GM12878 (cell line): ENCODE data around the gene DYDC1. TPM values are rescaled to one million over a fixed set of nuclear protein-coding genes. Genes with fewer than 3 reads are reported as not detected.

ENCODE experiments used
- ATAC-seq: fragments of 200-7000 bp; cut with Tn5 transposase; 3 replicates; pipeline ENCODE4 v1.9.1; 2020; ENCODE audit warnings: mild to moderate bottlenecking, moderate library complexity
- BruUV-seq: library from RNA; stranded (reverse); fragments of 400-500 nt; replicated peaks from 2 replicates; lab custom pipeline; 2021; lab: Mats Ljungman, UMichigan
- CTCF ChIA-PET: fragments of 300-600 bp; sonication (Branson Sonifier 250); formaldehyde crosslinking; extraction: SDS; loops from one replicate; lab custom pipeline; 2021; ENCODE audit warnings: inconsistent platforms; lab: Yijun Ruan, JAX
- POLR2A ChIA-PET: fragments of 350-600 bp; formaldehyde crosslinking; extraction: SDS; loops from one replicate; lab custom pipeline; 2021; ENCODE audit warnings: inconsistent platforms; lab: Charles Lee
- RAD21 ChIA-PET: fragments of 300-600 bp; sonication (Branson Sonifier 250); formaldehyde crosslinking; loops from one replicate; lab custom pipeline; 2023; ENCODE audit warnings: antibody characterized with exemption; ENCODE audit not compliant: unreplicated experiment; lab: Charles Lee
- SMC1A ChIA-PET: fragments of 300-600 bp; sonication (Branson Sonifier 250); formaldehyde crosslinking; loops from one replicate; lab custom pipeline; 2023; ENCODE audit not compliant: unreplicated experiment, uncharacterized antibody; lab: Charles Lee
- DNase-seq: peaks from one replicate; pipeline ENCODE4 v3.0.0-alpha.2; 2011; ENCODE audit warnings: low read depth, low spot score
- FAIRE-seq: peaks from 3 replicates; lab custom pipeline; 2011; peaks lifted over from hg19 to GRCh38; lab: Jason Lieb, UNC
- H2AFZ ChIP-seq: 2 replicates; pipeline ENCODE4 v1.6.0; 2011; ENCODE audit warnings: low read depth, low read length, control low read depth; ENCODE audit not compliant: control insufficient read depth
- H3K27ac ChIP-seq: 2 replicates; pipeline ENCODE4 v1.5.1; 2011; ENCODE audit warnings: control low read depth; ENCODE audit not compliant: control insufficient read depth, insufficient read depth
- H3K27me3 ChIP-seq, 2 experiments: replicated peaks in 1 of 2; 2 replicates each; pipeline versions ENCODE4 v1.6.0 to v1.6.1; 2011; ENCODE audit warnings: low read length in 1 of 2; ENCODE audit not compliant: control insufficient read depth in 2 of 2, insufficient read depth in 2 of 2
- H3K36me3 ChIP-seq, 2 experiments: 2 replicates each; pipeline ENCODE4 v1.5.1; 2011; ENCODE audit warnings: low read length in 1 of 2; ENCODE audit not compliant: control insufficient read depth in 2 of 2, insufficient read depth in 2 of 2
- H3K4me1 ChIP-seq: 2 replicates; pipeline ENCODE4 v1.6.1; 2011; ENCODE audit warnings: mild to moderate bottlenecking, low read length, moderate library complexity, mixed read lengths; ENCODE audit not compliant: control insufficient read depth, insufficient read depth
- H3K4me2 ChIP-seq: 2 replicates; pipeline ENCODE4 v1.6.0; 2011; ENCODE audit warnings: control low read depth; ENCODE audit not compliant: control insufficient read depth, insufficient read depth
- H3K4me3 ChIP-seq: fragments of 200-600 bp; sonication (generic); 2 replicates; pipeline ENCODE4 v1.5.1; 2016
- H3K79me2 ChIP-seq: 2 replicates; pipeline ENCODE4 v1.6.0; 2011; ENCODE audit warnings: low read length; ENCODE audit not compliant: control insufficient read depth, insufficient read depth
- H3K9ac ChIP-seq: 2 replicates; pipeline ENCODE4 v1.8.0; 2011; ENCODE audit warnings: low read length, control low read depth, mixed read lengths; ENCODE audit not compliant: control insufficient read depth, insufficient read depth
- H3K9me3 ChIP-seq: replicated peaks from 3 replicates; pipeline ENCODE4 v1.5.1; 2011; ENCODE audit warnings: mild to moderate bottlenecking, low read length; ENCODE audit not compliant: control insufficient read depth, insufficient read depth
- H4K20me1 ChIP-seq: 2 replicates; pipeline ENCODE4 v1.6.0; 2011; ENCODE audit not compliant: control insufficient read depth, insufficient read depth
- GABPA ChIP-seq: IDR thresholded peaks from 2 replicates; pipeline ENCODE4 v1.6.1; 2014; ENCODE audit warnings: antibody characterized with exemption, low read depth, mild to moderate bottlenecking, inconsistent platforms
- MEF2B ChIP-seq: fragments of 450-650 bp; IDR thresholded peaks from 2 replicates; pipeline ENCODE4 v1.6.1; 2018; ENCODE audit warnings: mild to moderate bottlenecking, moderate library complexity; ENCODE audit not compliant: partially characterized antibody, poor library complexity, severe bottlenecking
- NR2F1 ChIP-seq: fragments of 450-650 bp; conservative IDR thresholded peaks from 2 replicates; pipeline ENCODE4 v1.6.1; 2017; ENCODE audit warnings: mild to moderate bottlenecking
- PML ChIP-seq: IDR thresholded peaks from 2 replicates; pipeline ENCODE4 v1.6.1; 2012; ENCODE audit warnings: low read length, inconsistent platforms
- RAD51 ChIP-seq: fragments of 450-650 bp; IDR thresholded peaks from 2 replicates; pipeline ENCODE4 v1.6.1; 2016; ENCODE audit warnings: moderate library complexity, mild to moderate bottlenecking, inconsistent platforms
- TCF3 ChIP-seq: IDR thresholded peaks from 2 replicates; pipeline ENCODE4 v1.6.1; 2012; ENCODE audit warnings: low read depth, mild to moderate bottlenecking, low read length, borderline replicate concordance; ENCODE audit not compliant: insufficient read depth
- WRNIP1 ChIP-seq: IDR thresholded peaks from 2 replicates; pipeline ENCODE4 v1.6.1; 2011; ENCODE audit warnings: low read depth, low read length, improper control_type of control experiment, borderline replicate concordance
- ZSCAN29 ChIP-seq: fragments of 450-650 bp; IDR thresholded peaks from 2 replicates; pipeline ENCODE4 v1.6.1; 2017; ENCODE audit warnings: mild to moderate bottlenecking, moderate library complexity
- ZZZ3 ChIP-seq: IDR thresholded peaks from 2 replicates; pipeline ENCODE4 v1.6.1; 2011; ENCODE audit warnings: low read depth; ENCODE audit not compliant: control insufficient read depth, insufficient read length
- WGBS: methylation state at CpG from one replicate; pipeline ENCODE4 v1.1.6; 2016; ENCODE audit warnings: low lambda C conversion rate; ENCODE audit not compliant: insufficient replicate concordance, insufficient coverage; ENCODE audit errors: missing lambda C conversion rate; 5-methylcytosine and 5-hydroxymethylcytosine counted together
- in situ Hi-C: fragments of 300-500 bp; cut with MboI; formaldehyde crosslinking; loops from 9 replicates; pipeline ENCODE4 v1.14.3; 2018; ENCODE audit warnings: mixed read lengths
- intact Hi-C: fragments of 100-400 bp; cut with micrococcal nuclease; formaldehyde crosslinking; loops from one replicate; pipeline ENCODE4 v1.14.2; 2022; ENCODE audit not compliant: unreplicated experiment
- polyA plus RNA-seq, 11 experiments: library from polyadenylated mRNA; depleted of rRNA in 4 of 11; unstranded in 6 of 11; stranded (reverse) in 5 of 11; fragments of >200 nt; fragmentation: Nextera tagmentation in 4 of 11; fragmentation: Illumina TruSeq in 1 of 11; extraction: Ambion mirVana in 4 of 11; extraction: Trizol in 1 of 11; gene quantifications; 1 replicate in 1 of 11; 2 replicates in 10 of 11; pipeline versions ENCODE4 v1.2.1 to v1.2.3, GENCODE V29; 2011 to 2016; ENCODE audit warnings: inconsistent platforms in 2 of 11, missing spikeins in 2 of 11, low read depth in 1 of 11
- total RNA-seq, 4 experiments: library from RNA; depleted of rRNA in 3 of 4; stranded (reverse); fragments of >200 nt in 3 of 4; fragmentation: Illumina TruSeq in 1 of 4; extraction: Trizol in 1 of 4; gene quantifications; 2 replicates each; pipeline versions ENCODE4 v1.2.1 to v1.2.3, GENCODE V29; 2013 to 2021
- TF ChIP-seq, protein P1 (sequence below): fragments of 450-650 bp; IDR thresholded peaks from 2 replicates; pipeline ENCODE4 v1.6.1; 2014; ENCODE audit warnings: mild to moderate bottlenecking

DYDC1 gene
- total and polyA plus RNA-seq, 10 of the 15 experiments (the other 5 are each of a cell fraction or from before 2014, with no cell fraction given): not detected

DNA sequence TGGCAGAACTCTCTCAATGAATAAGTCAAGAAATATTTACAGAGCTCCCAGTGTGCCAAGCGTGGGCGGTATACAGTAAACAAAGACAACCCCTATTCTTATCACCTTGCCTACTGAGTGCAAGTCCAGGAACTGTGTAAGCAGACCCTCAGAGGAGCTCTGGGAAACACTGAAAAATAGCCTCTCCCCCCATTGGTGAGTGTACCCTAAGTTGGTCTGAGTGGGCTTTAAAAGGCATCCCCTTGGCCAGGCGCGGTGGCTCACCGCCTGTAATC, 1.2 kb upstream of the DYDC1 start:
- Histone ChIP-seq H3K9me3 (no peaks in the 10 kb centered on the region), H3K4me3 (no peak overlapping the region), H3K4me2 (no peak overlapping the region), H3K27ac (no peak overlapping the region), H4K20me1 (no peaks in the 10 kb centered on the region), H3K9ac (no peak overlapping the region), H3K4me1 (no peaks in the 10 kb centered on the region), H3K36me3 (no peaks in the 10 kb centered on the region), H3K79me2 (no peaks in the 10 kb centered on the region), H3K27me3 (peaks cover 5 to 11% of the 10 kb centered on the region in 2 experiments), H2AFZ (no peak overlapping the region)
- 98% methylated on average over 5 of the region's 5 CpGs for WGBS
- intact Hi-C loops: no loop called here
- in situ Hi-C loops: no loop called here
- no peak for FAIRE-seq
- ChIA-PET RAD21 (no interaction called here), SMC1A (no interaction called here), CTCF (no interaction called here), POLR2A (interaction anchor here (0.7 kb wide), 1 partner anchor 33 kb away, joined by 4 read pairs; no protein-coding TSS in a partner anchor)
- no TSS peak for BruUV-seq
- no peak for ATAC-seq
- DNase-seq: no peak
- TF ChIP-seq TCF3 (no peak), WRNIP1 (no peak), RAD51 (no peak), ZZZ3 (no peak), ZSCAN29 (no peak), PML (no peak), MEF2B (no peak), NR2F1 (no peak), GABPA (no peak)
- TF ChIP-seq, protein P1, sequence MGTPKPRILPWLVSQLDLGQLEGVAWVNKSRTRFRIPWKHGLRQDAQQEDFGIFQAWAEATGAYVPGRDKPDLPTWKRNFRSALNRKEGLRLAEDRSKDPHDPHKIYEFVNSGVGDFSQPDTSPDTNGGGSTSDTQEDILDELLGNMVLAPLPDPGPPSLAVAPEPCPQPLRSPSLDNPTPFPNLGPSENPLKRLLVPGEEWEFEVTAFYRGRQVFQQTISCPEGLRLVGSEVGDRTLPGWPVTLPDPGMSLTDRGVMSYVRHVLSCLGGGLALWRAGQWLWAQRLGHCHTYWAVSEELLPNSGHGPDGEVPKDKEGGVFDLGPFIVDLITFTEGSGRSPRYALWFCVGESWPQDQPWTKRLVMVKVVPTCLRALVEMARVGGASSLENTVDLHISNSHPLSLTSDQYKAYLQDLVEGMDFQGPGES: no peak
